NK-92 (cell line): Measurements from ENCODE around the gene MRPL14.
"Not testable (repeated sequence)": the region's sequence is repeated elsewhere in the genome, so short reads cannot be mapped to it uniquely, and the experiment has no call there.

Source experiments
- DNase-seq: peaks from one replicate; lab custom pipeline; 2025; ENCODE audit not compliant: unreplicated experiment; lab: John Stamatoyannopoulos, UW

MRPL14 gene

GRCh38 chr6:44150317-44150917 is 23.2 kb upstream of the MRPL14 start:
- DNase-seq = no peak

GRCh38 chr6:44149369-44150012 is 22.2 kb upstream of the MRPL14 start:
- no peak for DNase-seq

- no peak for DNase-seq
These were observed 21.1 kb upstream of the MRPL14 start for GRCh38 chr6:44148306-44148705.

- DNase-seq = no peak
These were observed 20.0 kb upstream of the MRPL14 start for GRCh38 chr6:44147256-44147655.

- DNase-seq = no peak
These were observed 19.4 kb upstream of the MRPL14 start for GRCh38 chr6:44146685-44147084.

GRCh38 chr6:44145839-44146238 is 18.6 kb upstream of the MRPL14 start:
- no peak for DNase-seq

- not testable (repeated sequence) for DNase-seq
These were observed 17.3 kb upstream of the MRPL14 start for GRCh38 chr6:44144536-44144935.

- DNase-seq = no peak
These were observed 16.5 kb upstream of the MRPL14 start for GRCh38 chr6:44143731-44144130.

GRCh38 chr6:44142835-44143234 is 15.6 kb upstream of the MRPL14 start:
- no peak for DNase-seq

GRCh38 chr6:44139351-44139743 is 12.1 kb upstream of the MRPL14 start:
- no peak for DNase-seq

- DNase-seq = no peak
These were observed 11.6 kb upstream of the MRPL14 start for GRCh38 chr6:44138717-44139350.

GRCh38 chr6:44135875-44136274 is 8.6 kb upstream of the MRPL14 start:
- no peak for DNase-seq

- DNase-seq = no peak
These were observed 8.0 kb upstream of the MRPL14 start for GRCh38 chr6:44135173-44135758.

- no peak for DNase-seq
These were observed 6.9 kb upstream of the MRPL14 start for GRCh38 chr6:44133981-44134711.

GRCh38 chr6:44133003-44133931 is 6.0 kb upstream of the MRPL14 start:
- DNase-seq = no peak

GRCh38 chr6:44132476-44132875 is 5.2 kb upstream of the MRPL14 start:
- no peak for DNase-seq

- no peak for DNase-seq
These were observed 4.6 kb upstream of the MRPL14 start for GRCh38 chr6:44131892-44132291.

GRCh38 chr6:44129841-44130322 is 2.6 kb upstream of the MRPL14 start:
- DNase-seq = no peak

GRCh38 chr6:44128020-44128917 is 1.0 kb upstream of the MRPL14 start:
- DNase-seq = no peak
